Measurements from ENCODE around the gene CD47. TPM values are rescaled to one million over a fixed set of nuclear protein-coding genes. Genes with fewer than 3 reads are reported as not detected.

Gene CD47
- total RNA-seq, 2 donors from 2014 or later: 68.1 to 101 TPM

- Histone ChIP-seq H3K4me3 (no peak overlapping the region), H3K9me3 (no peaks in the 10 kb centered on the region), H3K9ac (ENCODE audit: low read depth in 2 of 2, low read length in 2 of 2) (no peak overlapping the region), H3K27me3 (no peaks in the 10 kb centered on the region), H3K27ac (no peak overlapping the region), H3K36me3 (no peaks in the 10 kb centered on the region), H3K4me1 (no peaks in the 10 kb centered on the region)
- TF ChIP-seq CTCF (IDR thresholded peaks at IDR 0.05): no peak
- no peak for DNase-seq
- intact Hi-C loops (cut with DNase I): no loop called here
These were observed 39.8 kb downstream of the CD47 start for GRCh38 chr3:108051005-108051404.

- Histone ChIP-seq H3K4me3 (no peak overlapping the region), H3K36me3 (no peaks in the 10 kb centered on the region), H3K9ac (ENCODE audit: low read depth in 2 of 2, low read length in 2 of 2) (no peak overlapping the region), H3K27me3 (no peaks in the 10 kb centered on the region), H3K9me3 (no peaks in the 10 kb centered on the region), H3K4me1 (no peaks in the 10 kb centered on the region), H3K27ac (no peak overlapping the region)
- intact Hi-C loops (cut with DNase I): no loop called here
- no peak for DNase-seq
- no peak for TF ChIP-seq CTCF (IDR thresholded peaks at IDR 0.05)
These were observed 42.8 kb downstream of the CD47 start for GRCh38 chr3:108047987-108048386.

GRCh38 chr3:108046247-108046646 is 44.6 kb downstream of the CD47 start:
- no peaks in the 10 kb centered on the region for H3K27me3 ChIP-seq
- no peak for DNase-seq
- TF ChIP-seq CTCF (IDR thresholded peaks at IDR 0.05): no peak
- no peaks in the 10 kb centered on the region for H3K4me1 ChIP-seq
- H3K9ac ChIP-seq (ENCODE audit: low read depth in 2 of 2, low read length in 2 of 2): no peak overlapping the region
- no peaks in the 10 kb centered on the region for H3K36me3 ChIP-seq
- H3K4me3 ChIP-seq: no peak overlapping the region
- no peak overlapping the region for H3K27ac ChIP-seq
- no peaks in the 10 kb centered on the region for H3K9me3 ChIP-seq
- intact Hi-C loops (cut with DNase I): no loop called here

GRCh38 chr3:108044699-108045098 is 46.1 kb downstream of the CD47 start:
- H3K9ac ChIP-seq (ENCODE audit: low read depth in 2 of 2, low read length in 2 of 2): no peak overlapping the region
- no peak for DNase-seq
- H3K27me3 ChIP-seq: no peaks in the 10 kb centered on the region
- H3K4me1 ChIP-seq: no peaks in the 10 kb centered on the region
- no peaks in the 10 kb centered on the region for H3K36me3 ChIP-seq
- no peak overlapping the region for H3K4me3 ChIP-seq
- H3K9me3 ChIP-seq: no peaks in the 10 kb centered on the region
- no peak overlapping the region for H3K27ac ChIP-seq
- no peak for TF ChIP-seq CTCF (IDR thresholded peaks at IDR 0.05)
- intact Hi-C loops (cut with DNase I): no loop called here

- intact Hi-C loops (cut with DNase I): no loop called here
- no peak overlapping the region for H3K4me3 ChIP-seq
- no peaks in the 10 kb centered on the region for H3K4me1 ChIP-seq
- H3K9ac ChIP-seq (ENCODE audit: low read depth in 2 of 2, low read length in 2 of 2): no peak overlapping the region
- DNase-seq: no peak
- H3K27ac ChIP-seq: no peak overlapping the region
- no peaks in the 10 kb centered on the region for H3K27me3 ChIP-seq
- H3K36me3 ChIP-seq: no peaks in the 10 kb centered on the region
- no peaks in the 10 kb centered on the region for H3K9me3 ChIP-seq
- TF ChIP-seq CTCF (IDR thresholded peaks at IDR 0.05): no peak
These were observed 48.5 kb downstream of the CD47 start for GRCh38 chr3:108042300-108042699.

GRCh38 chr3:108041253-108041652 is 49.6 kb downstream of the CD47 start:
- Histone ChIP-seq H3K36me3 (no peaks in the 10 kb centered on the region), H3K4me3 (no peak overlapping the region), H3K27ac (no peak overlapping the region), H3K9me3 (no peaks in the 10 kb centered on the region), H3K4me1 (no peaks in the 10 kb centered on the region), H3K27me3 (no peaks in the 10 kb centered on the region), H3K9ac (ENCODE audit: low read depth in 2 of 2, low read length in 2 of 2) (no peak overlapping the region)
- intact Hi-C loops (cut with DNase I): no loop called here
- DNase-seq: no peak
- TF ChIP-seq CTCF (IDR thresholded peaks at IDR 0.05): no peak
